AG09319 (cell line): ENCODE results near the gene HECTD2.
"Not testable (repeated sequence)": the region's sequence is repeated elsewhere in the genome, so short reads cannot be mapped to it uniquely, and the experiment has no call there.

ENCODE experiments used
- DNase-seq: peaks from one replicate; pipeline ENCODE4 v3.0.0-alpha.2; 2010; ENCODE audit warnings: low read depth; ENCODE audit errors: extremely low read depth
- TF ChIP-seq, protein P1 (sequence below): IDR thresholded peaks from 2 replicates; pipeline ENCODE4 v1.5.1; 2011; ENCODE audit warnings: low read depth, mild to moderate bottlenecking, inconsistent platforms, low read length, moderate library complexity

Gene HECTD2

DNA sequence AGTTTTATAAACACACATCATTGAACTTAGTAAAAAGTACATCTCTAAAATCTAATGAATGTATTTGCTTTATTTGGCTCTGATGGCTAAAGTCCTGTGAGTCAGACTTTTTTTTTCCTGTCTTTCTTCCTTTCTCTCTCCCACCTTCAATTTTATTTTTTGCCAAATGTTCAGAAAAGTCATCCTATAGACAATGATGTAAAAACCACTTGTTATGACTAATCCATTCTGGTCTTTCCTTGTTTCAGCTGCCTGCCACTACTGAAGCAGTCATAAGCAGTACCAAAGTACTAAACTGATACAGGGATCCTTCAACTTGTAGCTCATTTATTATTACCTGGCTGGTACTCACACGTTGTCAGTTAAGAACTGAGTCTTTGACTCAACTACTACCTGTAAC is 23.9 kb downstream of the HECTD2 start:
- TF ChIP-seq, protein P1, sequence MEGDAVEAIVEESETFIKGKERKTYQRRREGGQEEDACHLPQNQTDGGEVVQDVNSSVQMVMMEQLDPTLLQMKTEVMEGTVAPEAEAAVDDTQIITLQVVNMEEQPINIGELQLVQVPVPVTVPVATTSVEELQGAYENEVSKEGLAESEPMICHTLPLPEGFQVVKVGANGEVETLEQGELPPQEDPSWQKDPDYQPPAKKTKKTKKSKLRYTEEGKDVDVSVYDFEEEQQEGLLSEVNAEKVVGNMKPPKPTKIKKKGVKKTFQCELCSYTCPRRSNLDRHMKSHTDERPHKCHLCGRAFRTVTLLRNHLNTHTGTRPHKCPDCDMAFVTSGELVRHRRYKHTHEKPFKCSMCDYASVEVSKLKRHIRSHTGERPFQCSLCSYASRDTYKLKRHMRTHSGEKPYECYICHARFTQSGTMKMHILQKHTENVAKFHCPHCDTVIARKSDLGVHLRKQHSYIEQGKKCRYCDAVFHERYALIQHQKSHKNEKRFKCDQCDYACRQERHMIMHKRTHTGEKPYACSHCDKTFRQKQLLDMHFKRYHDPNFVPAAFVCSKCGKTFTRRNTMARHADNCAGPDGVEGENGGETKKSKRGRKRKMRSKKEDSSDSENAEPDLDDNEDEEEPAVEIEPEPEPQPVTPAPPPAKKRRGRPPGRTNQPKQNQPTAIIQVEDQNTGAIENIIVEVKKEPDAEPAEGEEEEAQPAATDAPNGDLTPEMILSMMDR: no peak
- DNase-seq: no peak

DNA sequence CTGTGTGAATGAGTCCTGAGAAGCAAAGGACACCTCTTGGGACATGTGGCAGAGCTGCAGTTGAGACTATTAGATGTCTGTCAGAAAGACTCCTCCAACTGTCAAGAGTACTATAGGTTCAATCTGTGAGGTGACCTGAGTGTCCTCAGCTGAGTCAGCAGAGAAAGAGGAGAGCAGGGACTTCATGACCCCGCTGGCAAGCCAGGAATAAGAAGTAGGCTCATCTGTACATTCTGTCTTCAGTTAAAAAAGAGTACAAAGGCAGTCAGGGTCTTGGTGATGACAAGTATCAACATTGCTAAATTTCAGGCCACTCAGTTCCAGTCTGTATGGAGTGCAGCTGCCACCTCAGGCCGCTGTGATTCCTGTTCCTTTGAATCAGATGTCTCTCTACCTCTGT is 25.1 kb downstream of the HECTD2 start:
- DNase-seq: no peak
- TF ChIP-seq, protein P1: no peak

DNA sequence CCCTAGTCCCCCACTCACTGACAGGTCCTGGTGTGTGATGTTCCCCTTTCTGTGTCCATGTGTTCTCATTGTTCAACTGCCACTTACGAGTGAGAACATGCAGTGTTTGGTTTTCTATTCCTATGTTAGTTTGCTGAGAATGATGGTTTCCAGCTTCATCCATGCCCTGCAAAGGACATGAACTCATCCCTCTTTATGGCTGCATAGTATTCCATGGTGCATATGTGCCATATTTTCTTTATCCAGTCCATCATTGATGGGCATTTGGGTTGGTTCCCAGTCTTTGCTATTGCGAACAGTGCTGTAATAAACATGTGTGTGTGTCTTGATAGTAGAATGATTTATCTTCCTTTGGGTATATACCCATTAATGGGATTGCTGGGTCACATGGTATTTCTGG is 28.1 kb downstream of the HECTD2 start:
- DNase-seq: not testable (repeated sequence)

DNA sequence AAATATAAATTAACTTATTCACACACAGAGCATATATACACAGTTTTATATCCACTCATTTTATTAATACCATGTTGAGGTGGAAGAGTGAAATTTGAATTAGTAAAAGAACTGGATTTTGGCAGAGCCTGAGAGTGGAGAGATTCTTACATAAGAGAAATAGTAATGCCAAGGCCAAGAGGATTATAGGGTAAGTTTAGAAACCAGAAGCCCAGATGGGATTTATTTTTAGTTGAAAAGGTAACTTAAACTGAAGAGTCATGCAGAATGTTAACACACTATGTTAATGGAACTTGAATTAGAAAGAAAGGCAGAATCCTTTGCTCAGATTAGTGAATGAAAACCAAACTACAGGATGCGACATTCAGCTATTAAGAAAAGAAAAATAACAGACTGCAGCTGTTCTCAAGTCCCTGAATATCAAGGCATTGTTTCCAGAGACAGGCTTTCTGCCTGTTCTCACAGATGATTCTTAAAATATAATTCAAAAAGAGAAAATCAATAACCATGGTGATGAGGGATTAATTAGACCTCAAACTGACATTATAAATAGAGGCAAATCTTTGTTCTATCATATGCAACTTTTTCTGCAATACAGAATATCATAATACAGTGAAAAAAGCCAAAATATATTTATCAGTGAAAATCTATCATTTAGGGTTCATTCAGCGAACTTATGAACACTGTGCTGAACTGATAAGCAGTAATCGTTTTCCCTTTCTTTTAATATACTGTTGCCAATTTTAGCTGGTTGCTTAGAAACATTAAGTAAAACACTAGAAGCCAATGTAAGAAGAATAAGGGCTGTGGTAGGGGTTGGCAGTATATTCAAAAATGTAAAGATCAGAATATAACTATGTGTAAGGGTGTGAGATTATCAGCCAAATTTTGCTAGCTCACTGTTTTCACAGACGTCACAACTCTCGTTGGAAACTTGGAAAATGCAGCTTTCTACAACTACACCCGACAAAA is 34.4 kb downstream of the HECTD2 start:
- TF ChIP-seq, protein P1: no peak
- no peak for DNase-seq

DNA sequence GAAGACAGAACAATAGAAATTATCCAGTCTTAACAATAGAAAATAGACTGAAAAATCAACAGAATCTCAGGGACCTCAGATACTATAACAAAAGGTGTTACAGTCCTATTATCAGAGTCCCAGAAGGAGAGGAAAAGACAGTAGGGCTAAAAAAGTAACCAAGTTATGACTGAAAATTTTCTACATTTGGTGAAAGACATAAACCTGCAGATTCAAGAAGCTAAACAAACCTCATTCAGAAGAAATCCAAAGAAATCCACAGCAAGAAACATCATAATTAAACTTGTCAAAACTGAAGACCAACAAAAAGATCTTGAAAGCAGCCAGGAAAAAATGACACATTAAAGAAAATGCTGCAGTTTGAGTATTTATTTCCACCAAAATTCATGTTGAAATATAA is 41.9 kb downstream of the HECTD2 start:
- TF ChIP-seq, protein P1: no peak
- DNase-seq: no peak

DNA sequence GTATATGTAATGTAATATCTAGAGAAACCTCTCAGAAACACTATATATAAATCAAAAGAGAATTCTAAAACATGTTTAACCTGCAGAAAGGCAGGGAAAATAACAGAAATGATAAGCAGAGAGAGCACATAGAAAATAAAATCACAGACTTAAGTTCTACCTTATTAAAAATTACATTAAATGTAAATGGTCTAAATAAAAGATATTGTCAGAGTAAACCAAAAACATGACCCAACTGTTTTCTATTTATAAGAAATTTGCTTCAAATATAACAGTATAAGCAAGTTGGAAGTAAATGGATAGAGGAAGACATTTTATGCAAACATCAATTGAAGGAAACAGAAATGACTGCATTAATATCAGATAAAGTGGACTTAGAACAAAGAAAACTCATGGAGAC is 43.4 kb downstream of the HECTD2 start:
- TF ChIP-seq, protein P1: no peak
- no peak for DNase-seq

DNA sequence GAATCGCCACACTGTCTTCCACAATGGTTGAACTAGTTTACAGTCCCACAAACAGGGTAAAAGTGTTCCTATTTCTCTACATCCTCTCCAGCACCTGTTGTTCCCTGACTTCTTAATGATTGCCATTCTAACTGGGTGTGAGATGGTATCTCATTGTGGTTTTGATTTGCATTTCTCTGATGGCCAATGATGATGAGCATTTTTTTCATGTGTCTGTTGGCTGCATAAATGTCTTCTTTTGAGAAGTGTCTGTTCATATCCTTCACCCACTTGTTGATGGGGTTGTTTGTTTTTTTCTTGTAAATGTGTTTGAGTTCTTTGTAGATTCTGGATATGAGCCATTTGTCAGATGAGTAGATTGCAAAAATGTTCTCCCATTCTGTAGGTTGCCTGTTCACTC is 45.0 kb downstream of the HECTD2 start:
- DNase-seq: not testable (repeated sequence)

DNA sequence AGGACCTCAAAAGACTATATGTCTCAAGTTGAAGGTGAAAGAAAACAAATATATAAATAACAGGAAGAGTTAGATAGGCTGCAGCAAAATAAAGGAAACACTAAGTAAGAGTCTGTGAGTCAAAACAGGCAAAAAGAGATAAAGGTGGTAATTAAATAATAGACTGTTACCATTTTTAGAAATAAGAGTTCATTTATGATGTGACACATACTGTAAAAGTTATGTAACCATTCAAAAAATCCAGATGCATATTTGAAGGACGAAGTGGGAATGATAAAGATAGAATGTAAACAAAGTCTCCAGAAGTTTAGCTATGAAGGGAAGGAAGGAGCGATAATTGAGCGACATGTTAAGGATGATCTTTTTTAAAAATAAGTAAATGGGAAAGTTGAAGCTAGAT is 50.5 kb downstream of the HECTD2 start:
- TF ChIP-seq, protein P1: no peak
- DNase-seq: no peak
